ENCODE data around the gene SPIN3.
"Not testable (repeated sequence)": the region's sequence is repeated elsewhere in the genome, so short reads cannot be mapped to it uniquely, and the experiment has no call there.

Gene SPIN3

GRCh38 chrX:56995271-56995994 is at the start of gene SPIN3:
TSS of gene SPIN3 (minus strand) at chrX:56995541. CDS start at chrX:56994947, 594 bp downstream.
- peak; percentile 75 for DNase-seq

GRCh38 chrX:57044245-57044644 is 48.9 kb upstream of the SPIN3 start:
- no peak for DNase-seq

- not testable (repeated sequence) for DNase-seq
These were observed 41.9 kb upstream of the SPIN3 start for GRCh38 chrX:57037265-57037664.

GRCh38 chrX:56994375-56995270 is 718 bp downstream of the SPIN3 start:
- DNase-seq = no peak

- DNase-seq = no peak
These were observed 7.6 kb downstream of the SPIN3 start for GRCh38 chrX:56987741-56988140.

GRCh38 chrX:56986138-56986537 is 9.2 kb downstream of the SPIN3 start:
- DNase-seq = peak; percentile 9

GRCh38 chrX:56978172-56978571 is 17.2 kb downstream of the SPIN3 start:
- DNase-seq = peak; percentile 71

- DNase-seq = no peak
These were observed 19.7 kb downstream of the SPIN3 start for GRCh38 chrX:56975611-56976010.

- DNase-seq = no peak
These were observed 20.9 kb downstream of the SPIN3 start for GRCh38 chrX:56974408-56974807.

- DNase-seq = no peak
These were observed 25.8 kb downstream of the SPIN3 start for GRCh38 chrX:56969559-56969958.

- DNase-seq = no peak
These were observed 26.4 kb downstream of the SPIN3 start for GRCh38 chrX:56968980-56969379.

- DNase-seq = no peak
These were observed 32.0 kb downstream of the SPIN3 start for GRCh38 chrX:56963377-56963776.

GRCh38 chrX:56947699-56948098 is 47.6 kb downstream of the SPIN3 start:
- DNase-seq = no peak

- DNase-seq = not testable (repeated sequence)
These were observed 49.1 kb downstream of the SPIN3 start for GRCh38 chrX:56946201-56946600.

- not testable (repeated sequence) for DNase-seq
These were observed 50.1 kb downstream of the SPIN3 start for GRCh38 chrX:56945226-56945625.

GRCh38 chrX:56943264-56943663 is 52.1 kb downstream of the SPIN3 start:
- DNase-seq = no peak

Data from activated CD4-positive, alpha-beta T cell treated with anti-CD3 and anti-CD28 coated beads, Interleukin-2, Interleukin-6, amounts not matched to agents 100 ng/mL and 50 ng/mL, durations not matched to agents 16 hours and 8 hours (primary cell).